NCI-H524 treated with DMSO at 0.1 percent for 48 hours (cell line): ENCODE results near the gene RGPD3.
"Not testable (repeated sequence)": the region's sequence is repeated elsewhere in the genome, so short reads cannot be mapped to it uniquely, and the experiment has no call there.

ENCODE experiments used
- DNase-seq: peaks from one replicate; lab custom pipeline; 2025; lab: John Stamatoyannopoulos, UW

The RGPD3 gene

GRCh38 chr2:106468107-106468506, at the start of gene RGPD3:
RGPD3 (minus strand) TSS chr2:106468413; CDS start chr2:106468288, 125 bp downstream.
- not testable (repeated sequence) for DNase-seq

DNA sequence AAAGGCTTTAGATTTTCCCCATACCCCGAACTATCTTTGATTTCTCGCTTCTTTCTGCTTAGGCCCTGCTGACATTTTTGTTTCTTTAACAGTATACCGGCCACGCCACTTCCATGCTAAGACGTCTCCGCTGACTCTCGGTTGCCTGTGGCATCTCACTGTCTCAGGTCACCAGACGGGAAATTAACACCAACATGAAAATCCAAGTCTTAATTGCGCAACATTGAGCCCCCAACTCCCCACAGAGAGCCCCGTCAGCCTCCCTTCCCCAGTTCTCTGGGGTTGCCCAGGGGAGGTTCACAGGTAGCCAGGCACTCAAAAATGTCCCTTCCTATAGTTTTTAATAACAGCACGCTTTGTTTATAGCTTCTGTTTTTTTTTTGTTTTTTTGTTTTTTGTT, 49.1 kb upstream of the RGPD3 start:
- no peak for DNase-seq

GRCh38 chr2:106516864-106517263, 48.7 kb upstream of the RGPD3 start:
- no peak for DNase-seq

DNA sequence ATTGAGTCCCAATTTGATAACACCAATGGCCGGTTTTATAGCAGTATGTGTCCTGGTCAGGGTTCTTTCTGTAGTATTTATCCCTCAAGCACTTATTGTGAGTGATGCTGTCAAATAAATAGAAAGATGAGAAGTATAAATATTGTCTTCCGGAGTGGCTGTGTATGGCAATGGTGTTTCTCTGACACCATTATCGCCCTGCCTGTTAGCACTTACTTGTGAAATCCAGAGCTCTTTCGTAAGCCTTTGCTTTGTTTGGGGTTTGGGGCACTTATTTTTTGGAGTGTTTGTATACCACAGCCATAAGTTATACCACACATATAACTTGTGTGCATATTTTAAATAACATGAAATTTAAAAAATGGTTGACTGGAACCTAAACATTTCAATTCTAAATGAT, 48.2 kb upstream of the RGPD3 start:
- no peak for DNase-seq

DNA sequence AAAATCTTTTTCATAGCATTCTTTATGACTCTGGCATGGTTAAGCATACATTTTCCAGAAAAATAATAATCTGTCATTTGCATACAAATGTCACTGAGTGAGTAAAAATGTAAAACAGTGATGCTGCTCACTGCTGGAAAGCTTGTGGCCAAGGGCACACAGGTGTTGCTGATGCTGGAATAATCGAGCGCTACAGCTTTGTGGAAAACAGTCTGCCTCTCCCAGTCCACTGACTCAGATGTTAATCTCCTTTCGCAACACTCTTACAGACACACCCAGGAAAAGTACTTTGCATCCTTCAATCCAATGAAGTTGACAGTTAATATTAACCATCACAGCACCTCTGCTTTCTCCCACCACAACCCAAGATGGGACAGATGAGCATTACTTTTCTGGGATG, 46.6 kb upstream of the RGPD3 start:
- not testable (repeated sequence) for DNase-seq

GRCh38 chr2:106513391-106513790, 45.2 kb upstream of the RGPD3 start:
- DNase-seq = not testable (repeated sequence)

GRCh38 chr2:106511934-106512333, 43.7 kb upstream of the RGPD3 start:
- DNase-seq = not testable (repeated sequence)

GRCh38 chr2:106511476-106511901, 43.3 kb upstream of the RGPD3 start:
- not testable (repeated sequence) for DNase-seq

DNA sequence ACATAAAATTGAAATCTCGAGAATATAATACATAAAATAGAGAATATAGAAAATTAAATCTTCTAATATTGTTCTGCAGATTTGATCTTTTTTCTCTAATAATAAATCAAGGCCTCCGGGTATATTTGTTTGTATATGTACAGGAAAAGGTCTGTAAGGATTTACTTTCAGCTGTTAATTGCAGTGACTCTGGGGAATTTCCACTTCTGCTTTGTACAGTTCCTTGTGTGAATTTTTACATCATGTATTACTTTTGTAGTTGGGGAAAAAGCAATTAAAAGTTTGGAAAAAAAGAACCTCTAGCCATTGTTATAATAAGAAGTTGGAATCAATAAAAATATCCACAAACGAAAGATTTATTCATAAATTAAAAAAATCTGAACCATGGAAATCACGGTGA, 42.6 kb upstream of the RGPD3 start:
- not testable (repeated sequence) for DNase-seq

GRCh38 chr2:106509374-106509770, 41.2 kb upstream of the RGPD3 start:
- DNase-seq = not testable (repeated sequence)

- DNase-seq = not testable (repeated sequence)
These were observed 40.6 kb upstream of the RGPD3 start for GRCh38 chr2:106508660-106509373.

DNA sequence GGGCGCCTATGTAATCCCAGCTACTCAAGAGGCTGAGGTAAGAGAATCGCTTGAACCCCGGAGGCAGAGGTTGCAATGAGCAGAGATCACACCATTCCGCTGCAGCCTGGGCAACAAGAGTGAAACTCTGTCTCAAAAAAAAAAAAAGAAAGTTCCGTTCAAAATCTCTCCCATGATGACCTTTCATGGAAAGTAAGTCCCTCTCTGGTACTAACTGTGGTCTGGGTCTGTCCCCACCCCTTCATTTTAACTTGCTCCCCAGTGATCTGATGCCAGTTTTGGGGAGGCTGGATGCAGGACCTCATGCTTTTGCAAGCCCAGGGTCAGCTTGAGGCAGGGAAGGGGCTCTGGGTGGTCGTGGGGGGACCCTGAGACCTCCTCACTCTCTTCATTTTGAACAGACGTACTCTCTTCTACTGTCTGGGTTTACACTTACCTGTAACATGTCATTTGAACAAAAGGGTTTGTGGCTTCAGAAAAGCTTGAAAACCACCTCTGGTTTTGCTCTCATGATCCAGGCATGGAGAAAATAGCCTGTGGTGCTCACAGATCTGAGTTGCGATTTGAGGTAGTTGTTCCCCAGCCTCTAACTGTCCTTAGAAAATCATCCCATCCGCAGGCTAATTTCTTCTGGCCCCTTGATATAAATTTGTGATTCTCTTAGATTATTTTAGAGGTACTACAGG, 37.9 kb upstream of the RGPD3 start:
- DNase-seq = not testable (repeated sequence)

GRCh38 chr2:106504787-106505186, 36.6 kb upstream of the RGPD3 start:
- not testable (repeated sequence) for DNase-seq

GRCh38 chr2:106504192-106504591, 36.0 kb upstream of the RGPD3 start:
- not testable (repeated sequence) for DNase-seq

- DNase-seq = not testable (repeated sequence)
These were observed 34.1 kb upstream of the RGPD3 start for GRCh38 chr2:106502351-106502750.

DNA sequence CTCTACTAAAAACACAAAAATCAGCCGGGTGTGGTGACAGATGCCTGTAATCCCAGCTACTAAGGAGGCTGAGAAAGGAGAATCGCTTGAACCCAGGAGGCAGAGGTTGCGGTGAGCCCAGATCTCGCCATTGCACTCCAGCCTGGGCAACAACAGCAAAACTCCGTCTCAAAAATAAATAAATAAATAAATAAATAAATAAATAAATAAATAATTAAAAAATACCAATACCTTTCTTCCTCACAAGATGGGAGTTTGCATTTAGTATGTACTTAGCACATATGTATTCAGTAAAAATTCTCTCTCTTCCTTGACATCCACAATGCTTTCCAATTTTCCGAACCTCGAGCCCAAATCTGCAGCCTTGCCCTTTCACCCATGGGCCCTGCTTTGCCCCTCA, 32.1 kb upstream of the RGPD3 start:
- not testable (repeated sequence) for DNase-seq

DNA sequence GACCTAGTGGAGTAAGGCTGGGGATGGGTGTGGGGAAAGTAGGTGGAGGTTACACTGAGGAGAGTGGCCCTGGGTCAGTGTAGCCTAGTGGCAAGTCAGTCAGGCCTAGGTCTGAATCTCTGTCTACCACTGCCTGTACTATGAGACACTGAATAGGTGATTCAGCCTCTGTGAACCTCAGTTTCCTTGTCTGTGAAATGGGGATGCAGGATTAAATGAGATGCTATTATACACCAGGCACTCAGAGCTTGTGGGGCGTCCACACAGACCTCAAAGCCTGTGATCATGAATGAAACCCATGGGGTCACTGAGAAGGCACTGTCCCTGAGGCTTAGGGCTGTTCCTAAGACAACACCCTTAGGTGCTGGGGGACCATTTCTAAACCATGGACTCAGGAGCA, 30.3 kb upstream of the RGPD3 start:
- DNase-seq = not testable (repeated sequence)

DNA sequence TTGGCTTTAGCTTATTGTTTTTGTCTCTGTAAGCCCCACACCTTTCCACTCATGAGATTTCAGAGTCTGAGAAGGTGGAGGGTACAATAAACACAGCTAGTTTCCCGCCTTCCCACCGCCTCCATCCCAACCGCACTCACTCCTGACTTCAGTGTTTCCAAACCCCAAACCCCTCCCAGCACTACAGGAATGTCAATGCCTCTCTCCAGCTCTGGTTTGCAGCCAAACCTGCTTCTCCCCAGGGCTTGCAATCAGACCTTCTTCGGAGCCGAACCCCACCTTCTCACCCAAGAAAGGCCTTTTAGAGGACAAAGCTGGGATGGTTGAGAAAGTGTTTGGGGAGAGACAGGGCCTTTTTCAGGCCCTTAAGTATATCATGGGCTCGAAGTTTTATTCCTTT, 24.7 kb upstream of the RGPD3 start:
- DNase-seq = not testable (repeated sequence)

GRCh38 chr2:106492399-106492798, 24.2 kb upstream of the RGPD3 start:
- not testable (repeated sequence) for DNase-seq

DNA sequence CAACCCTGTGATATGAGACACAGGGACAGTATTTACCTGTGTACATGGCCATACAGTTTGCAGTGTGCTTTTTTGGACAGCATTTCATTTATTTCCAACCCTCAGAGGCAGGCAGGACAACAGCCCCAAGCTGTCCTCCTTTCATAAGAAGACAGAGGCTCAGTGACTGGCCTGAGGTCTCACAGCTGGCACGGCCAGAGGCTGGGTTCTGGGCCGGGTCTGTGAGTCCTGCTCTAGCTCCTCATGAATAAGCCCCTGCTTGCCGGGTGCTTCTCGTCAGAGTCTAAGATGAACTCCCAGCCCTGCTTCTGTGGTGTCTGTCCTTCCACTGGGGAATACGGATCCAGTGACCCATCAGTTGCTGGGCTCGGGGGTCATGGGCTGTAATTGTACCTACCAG, 21.5 kb upstream of the RGPD3 start:
- DNase-seq = not testable (repeated sequence)

DNA sequence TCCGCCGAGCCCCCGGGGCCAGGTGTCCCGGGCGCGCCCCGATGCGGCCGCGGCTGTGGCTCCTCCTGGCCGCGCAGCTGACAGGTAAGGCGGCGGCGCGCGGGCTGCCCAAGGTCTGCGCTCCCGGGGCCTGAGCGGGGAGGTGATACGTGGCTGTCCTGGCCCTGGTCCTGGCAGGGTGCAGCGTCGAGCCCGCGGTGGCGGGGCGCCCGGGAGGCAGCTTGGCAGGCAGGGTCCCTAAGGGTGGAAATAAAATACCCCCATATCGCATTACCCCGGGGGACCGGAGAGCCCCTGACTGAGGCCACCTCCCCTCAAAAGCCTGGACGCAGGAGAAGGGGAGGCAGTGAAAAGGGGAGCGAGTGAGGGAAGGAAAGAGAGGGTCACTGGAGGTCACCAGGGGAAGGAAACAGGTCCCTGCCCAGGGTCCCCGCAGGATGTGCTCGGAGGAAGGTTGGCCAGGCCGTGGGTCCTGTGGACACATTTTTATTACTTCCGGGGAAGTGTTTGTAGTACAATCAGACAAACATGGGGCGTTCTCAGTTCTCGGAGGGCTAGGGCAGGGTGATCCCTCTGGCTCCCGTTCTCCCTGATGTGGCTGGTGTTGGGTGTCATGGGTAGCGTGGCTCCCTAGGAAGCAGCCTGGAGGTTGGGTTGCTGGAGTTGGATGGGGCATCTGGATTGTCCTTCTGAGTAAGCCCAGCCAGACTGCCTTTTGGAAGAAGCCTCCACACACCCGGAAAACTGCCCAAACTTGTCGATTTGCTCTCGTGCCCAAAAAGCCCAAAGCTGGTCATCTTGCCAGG, 19.4 kb upstream of the RGPD3 start:
- not testable (repeated sequence) for DNase-seq
